ENCODE results near the gene OR52J3.
"Not testable (repeated sequence)": the region's sequence is repeated elsewhere in the genome, so short reads cannot be mapped to it uniquely, and the experiment has no call there.

OR52J3 gene

DNA sequence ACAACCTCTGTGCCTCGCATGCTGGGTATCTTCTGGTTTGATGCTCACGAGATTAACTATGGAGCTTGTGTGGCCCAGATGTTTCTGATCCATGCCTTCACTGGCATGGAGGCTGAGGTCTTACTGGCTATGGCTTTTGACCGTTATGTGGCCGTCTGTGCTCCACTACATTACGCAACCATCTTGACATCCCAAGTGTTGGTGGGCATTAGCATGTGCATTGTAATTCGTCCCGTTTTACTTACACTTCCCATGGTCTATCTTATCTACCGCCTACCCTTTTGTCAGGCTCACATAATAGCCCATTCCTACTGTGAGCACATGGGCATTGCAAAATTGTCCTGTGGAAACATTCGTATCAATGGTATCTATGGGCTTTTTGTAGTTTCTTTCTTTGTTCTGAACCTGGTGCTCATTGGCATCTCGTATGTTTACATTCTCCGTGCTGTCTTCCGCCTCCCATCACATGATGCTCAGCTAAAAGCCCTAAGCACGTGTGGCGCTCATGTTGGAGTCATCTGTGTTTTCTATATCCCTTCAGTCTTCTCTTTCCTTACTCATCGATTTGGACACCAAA lies 516 bp downstream of the OR52J3 start:
- Histone ChIP-seq H3K9me3 (ENCODE audit: insufficient read depth, low read depth, low read length) (no peaks in the 10 kb centered on the region), H3K4me1 (ENCODE audit: insufficient read depth, low read length) (no peaks in the 10 kb centered on the region), H3K36me3 (ENCODE audit: insufficient read depth, low read depth, low read length) (no peaks in the 10 kb centered on the region), H3K4me3 (ENCODE audit: low read length) (no peak overlapping the region), H3K27me3 (ENCODE audit: insufficient read depth, low read length) (no peaks in the 10 kb centered on the region), H3K9ac (ENCODE audit: low read depth, low read length) (no peak overlapping the region), H3K27ac (ENCODE audit: low read length) (no peak overlapping the region)

DNA sequence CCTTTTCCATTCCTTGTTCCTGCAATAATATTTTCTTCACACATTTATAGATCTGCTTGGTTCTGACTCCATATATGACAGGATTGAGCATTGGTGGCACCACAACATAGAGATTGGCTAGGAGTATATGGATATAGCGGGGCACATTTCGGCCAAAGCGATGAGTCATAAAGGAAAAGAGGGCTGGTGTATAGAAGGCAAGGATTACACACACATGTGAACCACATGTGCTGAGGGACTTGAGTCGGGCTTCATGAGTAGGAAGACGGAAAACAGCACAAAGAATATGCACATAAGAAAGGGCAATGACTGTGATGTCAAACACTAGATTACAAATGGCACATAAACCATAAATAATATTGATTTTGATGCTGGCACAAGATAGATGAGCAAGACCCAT lies 12.4 kb downstream of the OR52J3 start:
- not testable (repeated sequence) for H3K9ac ChIP-seq (ENCODE audit: low read depth, low read length); H3K36me3 ChIP-seq (ENCODE audit: insufficient read depth, low read depth, low read length); H3K27me3 ChIP-seq (ENCODE audit: insufficient read depth, low read length); H3K27ac ChIP-seq (ENCODE audit: low read length); H3K9me3 ChIP-seq (ENCODE audit: insufficient read depth, low read depth, low read length); H3K4me1 ChIP-seq (ENCODE audit: insufficient read depth, low read length); H3K4me3 ChIP-seq (ENCODE audit: low read length)

GRCh38 chr11:5059391-5059790 lies 13.1 kb downstream of the OR52J3 start, which contains the start of gene OR52E2:
TSS of gene OR52E2 (minus strand) at chr11:5059627. CDS start at chr11:5059627, 0 bp downstream.
- Histone ChIP-seq H3K27me3 (ENCODE audit: insufficient read depth, low read length) (no peaks in the 10 kb centered on the region), H3K4me3 (ENCODE audit: low read length) (no peak within 1 kb of the TSS), H3K9me3 (ENCODE audit: insufficient read depth, low read depth, low read length) (no peaks in the 10 kb centered on the region), H3K9ac (ENCODE audit: low read depth, low read length) (no peak within 1 kb of the TSS), H3K36me3 (ENCODE audit: insufficient read depth, low read depth, low read length) (no peaks in the 10 kb centered on the region), H3K4me1 (ENCODE audit: insufficient read depth, low read length) (no peaks in the 10 kb centered on the region), H3K27ac (ENCODE audit: low read length) (no peak within 1 kb of the TSS)

- Histone ChIP-seq H3K4me1 (ENCODE audit: insufficient read depth, low read length) (no peaks in the 10 kb centered on the region), H3K9ac (ENCODE audit: low read depth, low read length) (no peak overlapping the region), H3K4me3 (ENCODE audit: low read length) (no peak overlapping the region), H3K27me3 (ENCODE audit: insufficient read depth, low read length) (no peaks in the 10 kb centered on the region), H3K27ac (ENCODE audit: low read length) (no peak overlapping the region), H3K9me3 (ENCODE audit: insufficient read depth, low read depth, low read length) (no peaks in the 10 kb centered on the region), H3K36me3 (ENCODE audit: insufficient read depth, low read depth, low read length) (no peaks in the 10 kb centered on the region)
These were observed 18.7 kb downstream of the OR52J3 start for GRCh38 chr11:5065027-5065426.

GRCh38 chr11:5069272-5069671 lies 22.9 kb downstream of the OR52J3 start, which contains the start of gene OR52E1:
TSS of gene OR52E1 (plus strand) at chr11:5069572.
- no peak within 1 kb of the TSS for H3K4me3 ChIP-seq (ENCODE audit: low read length)
- no peaks in the 10 kb centered on the region for H3K36me3 ChIP-seq (ENCODE audit: insufficient read depth, low read depth, low read length)
- no peak within 1 kb of the TSS for H3K27ac ChIP-seq (ENCODE audit: low read length)
- H3K9ac ChIP-seq (ENCODE audit: low read depth, low read length), result no peak within 1 kb of the TSS
- H3K9me3 ChIP-seq (ENCODE audit: insufficient read depth, low read depth, low read length), result no peaks in the 10 kb centered on the region
- H3K4me1 ChIP-seq (ENCODE audit: insufficient read depth, low read length), result no peaks in the 10 kb centered on the region; the same call in 1 of the 2 replicates
- H3K27me3 ChIP-seq (ENCODE audit: insufficient read depth, low read length), result no peaks in the 10 kb centered on the region

DNA sequence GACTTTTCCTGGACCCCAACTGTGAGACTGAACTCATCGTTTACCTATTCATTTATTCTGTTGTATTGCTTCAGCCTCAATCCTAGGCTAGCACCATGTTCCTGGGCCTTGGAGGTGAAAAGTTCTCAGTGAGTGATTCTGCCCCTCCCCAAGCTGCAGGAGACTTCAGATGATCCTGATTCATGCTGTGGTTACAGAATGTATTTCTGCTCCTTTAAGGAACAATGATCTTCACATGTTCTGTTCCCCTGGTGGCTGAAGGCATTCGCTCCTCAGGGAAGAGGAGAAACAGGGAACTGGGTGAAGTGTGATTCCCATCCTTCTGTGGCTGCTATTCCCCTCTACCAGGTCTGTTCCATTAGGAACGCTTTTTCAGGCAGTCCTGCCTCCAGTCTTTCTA lies 25.5 kb downstream of the OR52J3 start:
- Histone ChIP-seq H3K27me3 (ENCODE audit: insufficient read depth, low read length) (no peaks in the 10 kb centered on the region), H3K27ac (ENCODE audit: low read length) (no peak overlapping the region)

DNA sequence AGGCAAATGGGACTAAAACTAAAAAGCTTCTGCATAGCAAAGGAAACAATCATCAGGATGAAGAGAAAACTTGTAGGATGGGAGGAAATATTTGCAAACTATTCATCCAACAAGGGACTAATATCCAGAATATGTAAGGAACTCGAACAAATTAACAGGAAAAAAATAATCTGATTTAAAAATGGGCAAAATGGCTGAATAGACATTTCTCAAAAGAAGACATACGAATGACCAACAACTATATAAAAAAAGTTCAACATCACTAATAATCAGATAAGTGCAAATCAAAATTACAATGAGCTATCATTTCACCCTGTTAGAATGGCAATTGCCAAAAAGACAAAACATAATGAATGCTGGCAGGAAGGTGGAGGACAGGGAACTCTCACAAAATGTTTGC lies 35.1 kb downstream of the OR52J3 start:
- Histone ChIP-seq H3K9ac (ENCODE audit: low read depth, low read length) (no peak overlapping the region), H3K4me1 (ENCODE audit: insufficient read depth, low read length) (no peaks in the 10 kb centered on the region), H3K9me3 (ENCODE audit: insufficient read depth, low read depth, low read length) (no peaks in the 10 kb centered on the region), H3K27ac (ENCODE audit: low read length) (no peak overlapping the region), H3K4me3 (ENCODE audit: low read length) (no peak overlapping the region), H3K36me3 (ENCODE audit: insufficient read depth, low read depth, low read length) (no peaks in the 10 kb centered on the region), H3K27me3 (ENCODE audit: insufficient read depth, low read length) (no peaks in the 10 kb centered on the region)

More for the DNA sequence above, 25.5 kb downstream of the OR52J3 start:
- Histone ChIP-seq H3K9ac (ENCODE audit: low read depth, low read length) (no peak overlapping the region), H3K36me3 (ENCODE audit: insufficient read depth, low read depth, low read length) (no peaks in the 10 kb centered on the region), H3K4me1 (ENCODE audit: insufficient read depth, low read length) (no peaks in the 10 kb centered on the region; the same call in 1 of the 2 replicates), H3K4me3 (ENCODE audit: low read length) (no peak overlapping the region), H3K9me3 (ENCODE audit: insufficient read depth, low read depth, low read length) (no peaks in the 10 kb centered on the region)

GRCh38 chr11:5083602-5084001 lies 37.3 kb downstream of the OR52J3 start:
- Histone ChIP-seq H3K27me3 (ENCODE audit: insufficient read depth, low read length) (no peaks in the 10 kb centered on the region), H3K4me1 (ENCODE audit: insufficient read depth, low read length) (no peaks in the 10 kb centered on the region), H3K4me3 (ENCODE audit: low read length) (no peak overlapping the region), H3K36me3 (ENCODE audit: insufficient read depth, low read depth, low read length) (no peaks in the 10 kb centered on the region), H3K27ac (ENCODE audit: low read length) (no peak overlapping the region), H3K9ac (ENCODE audit: low read depth, low read length) (no peak overlapping the region), H3K9me3 (ENCODE audit: insufficient read depth, low read depth, low read length) (no peaks in the 10 kb centered on the region)

- H3K9ac ChIP-seq (ENCODE audit: low read depth, low read length), result no peak overlapping the region
- no peak overlapping the region for H3K27ac ChIP-seq (ENCODE audit: low read length)
- no peaks in the 10 kb centered on the region for H3K27me3 ChIP-seq (ENCODE audit: insufficient read depth, low read length)
These were observed 42.2 kb downstream of the OR52J3 start for GRCh38 chr11:5088556-5088955.

GRCh38 chr11:5090668-5091067 lies 44.3 kb downstream of the OR52J3 start:
- H3K4me3 ChIP-seq (ENCODE audit: low read length), result no peak overlapping the region
- no peaks in the 10 kb centered on the region for H3K27me3 ChIP-seq (ENCODE audit: insufficient read depth, low read length)
- no peak overlapping the region for H3K27ac ChIP-seq (ENCODE audit: low read length)
- no peaks in the 10 kb centered on the region for H3K4me1 ChIP-seq (ENCODE audit: insufficient read depth, low read length)
- no peak overlapping the region for H3K9ac ChIP-seq (ENCODE audit: low read depth, low read length)
- no peaks in the 10 kb centered on the region for H3K9me3 ChIP-seq (ENCODE audit: insufficient read depth, low read depth, low read length)
- H3K36me3 ChIP-seq (ENCODE audit: insufficient read depth, low read depth, low read length), result no peaks in the 10 kb centered on the region

More at GRCh38 chr11:5088556-5088955, 42.2 kb downstream of the OR52J3 start:
- H3K4me3 ChIP-seq (ENCODE audit: low read length), result no peak overlapping the region
- H3K36me3 ChIP-seq (ENCODE audit: insufficient read depth, low read depth, low read length), result no peaks in the 10 kb centered on the region
- H3K4me1 ChIP-seq (ENCODE audit: insufficient read depth, low read length), result no peaks in the 10 kb centered on the region
- H3K9me3 ChIP-seq (ENCODE audit: insufficient read depth, low read depth, low read length), result no peaks in the 10 kb centered on the region

GRCh38 chr11:5092821-5093585 lies 46.7 kb downstream of the OR52J3 start:
- H3K4me1 ChIP-seq (ENCODE audit: insufficient read depth, low read length), result no peaks in the 10 kb centered on the region
- no peak overlapping the region for H3K9ac ChIP-seq (ENCODE audit: low read depth, low read length)
- H3K4me3 ChIP-seq (ENCODE audit: low read length), result no peak overlapping the region
- H3K9me3 ChIP-seq (ENCODE audit: insufficient read depth, low read depth, low read length), result no peaks in the 10 kb centered on the region
- H3K27ac ChIP-seq (ENCODE audit: low read length), result no peak overlapping the region
- no peaks in the 10 kb centered on the region for H3K27me3 ChIP-seq (ENCODE audit: insufficient read depth, low read length)
- no peaks in the 10 kb centered on the region for H3K36me3 ChIP-seq (ENCODE audit: insufficient read depth, low read depth, low read length)

DNA sequence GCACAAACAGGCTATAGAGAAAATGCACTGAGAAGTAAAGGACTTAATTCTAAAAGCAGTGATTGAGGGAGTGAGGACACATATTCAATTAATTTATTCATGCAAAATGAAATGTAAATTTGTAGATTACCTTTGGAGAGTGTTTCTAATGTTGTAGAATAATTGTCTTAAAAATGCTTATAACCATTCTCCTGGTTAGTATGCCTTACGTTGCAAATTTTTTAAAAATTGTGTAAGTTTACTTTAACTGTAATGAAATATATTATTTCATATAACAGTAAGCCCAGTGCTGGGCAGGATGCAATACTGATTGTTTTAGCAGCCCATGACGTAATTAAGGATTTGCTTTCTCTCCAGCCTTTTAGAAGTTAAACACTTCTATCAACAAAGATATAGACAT lies 49.7 kb downstream of the OR52J3 start:
- H3K36me3 ChIP-seq (ENCODE audit: insufficient read depth, low read depth, low read length), result no peaks in the 10 kb centered on the region
- H3K9me3 ChIP-seq (ENCODE audit: insufficient read depth, low read depth, low read length), result no peaks in the 10 kb centered on the region
- no peak overlapping the region for H3K4me3 ChIP-seq (ENCODE audit: low read length)
- H3K9ac ChIP-seq (ENCODE audit: low read depth, low read length), result no peak overlapping the region
- H3K27me3 ChIP-seq (ENCODE audit: insufficient read depth, low read length), result no peaks in the 10 kb centered on the region
- H3K4me1 ChIP-seq (ENCODE audit: insufficient read depth, low read length), result no peaks in the 10 kb centered on the region
- H3K27ac ChIP-seq (ENCODE audit: low read length), result no peak overlapping the region
